ENCODE results near the gene PUM2.
"Not testable (repeated sequence)": the region's sequence is repeated elsewhere in the genome, so short reads cannot be mapped to it uniquely, and the experiment has no call there.

Gene PUM2

GRCh38 chr2:20282916-20283592 lies 67.6 kb downstream of the PUM2 start:
- no peak for DNase-seq

GRCh38 chr2:20281876-20282275 lies 68.8 kb downstream of the PUM2 start:
- no peak for DNase-seq

GRCh38 chr2:20273042-20273441 lies 77.6 kb downstream of the PUM2 start:
- DNase-seq: no peak

- not testable (repeated sequence) for DNase-seq
Observed at GRCh38 chr2:20268317-20268716, 82.3 kb downstream of the PUM2 start.

GRCh38 chr2:20267529-20267928 lies 83.1 kb downstream of the PUM2 start:
- DNase-seq: no peak

GRCh38 chr2:20264629-20265028 lies 86.0 kb downstream of the PUM2 start:
- no peak for DNase-seq

- DNase-seq: no peak
Observed at GRCh38 chr2:20257411-20257810, 93.2 kb downstream of the PUM2 start.

GRCh38 chr2:20254731-20255130 lies 95.9 kb downstream of the PUM2 start:
- no peak for DNase-seq

- DNase-seq: no peak
Observed at GRCh38 chr2:20250436-20250835, 100.2 kb downstream of the PUM2 start.

- DNase-seq: no peak
Observed at GRCh38 chr2:20249170-20249569, 101.5 kb downstream of the PUM2 start.

GRCh38 chr2:20247084-20247483 lies 103.6 kb downstream of the PUM2 start:
- DNase-seq: no peak

- DNase-seq: not testable (repeated sequence)
Observed at GRCh38 chr2:20243637-20244036, 107.0 kb downstream of the PUM2 start.

GRCh38 chr2:20242727-20243377 lies 107.8 kb downstream of the PUM2 start:
- no peak for DNase-seq

- no peak for DNase-seq
Observed at GRCh38 chr2:20241973-20242726, 108.5 kb downstream of the PUM2 start.

- DNase-seq: not testable (repeated sequence)
Observed at GRCh38 chr2:20240291-20240690, 110.4 kb downstream of the PUM2 start.

GRCh38 chr2:20236496-20236895 lies 114.1 kb downstream of the PUM2 start:
- no peak for DNase-seq

GRCh38 chr2:20235655-20236305 lies 114.9 kb downstream of the PUM2 start:
- DNase-seq: no peak

- DNase-seq: not testable (repeated sequence)
Observed at GRCh38 chr2:20234597-20234996, 116.0 kb downstream of the PUM2 start.

- DNase-seq: no peak
Observed at GRCh38 chr2:20232837-20233207, 117.8 kb downstream of the PUM2 start.

GRCh38 chr2:20231598-20232026 lies 119.0 kb downstream of the PUM2 start:
- DNase-seq: peak; percentile 82

- no peak for DNase-seq
Observed at GRCh38 chr2:20231159-20231558, 119.5 kb downstream of the PUM2 start.

- DNase-seq: no peak
Observed at GRCh38 chr2:20230114-20230425, 120.6 kb downstream of the PUM2 start.

- no peak for DNase-seq
Observed at GRCh38 chr2:20229322-20230113, 121.1 kb downstream of the PUM2 start.
